HepG2 (cell line): ENCODE measurements around the gene RNF222. TPM values are rescaled to one million over a fixed set of nuclear protein-coding genes. Genes with fewer than 3 reads are reported as not detected.

Experiments
- ATAC-seq: fragments of 200-7000 bp; cut with Tn5 transposase; 3 replicates; pipeline ENCODE4 v1.9.1; 2020; ENCODE audit warnings: mild to moderate bottlenecking, moderate library complexity
- BruUV-seq: library from RNA; stranded (reverse); fragments of 400-500 nt; replicated peaks from 2 replicates; lab custom pipeline; 2021; lab: Mats Ljungman, UMichigan
- CTCF ChIA-PET: fragments of 300-600 bp; formaldehyde crosslinking; extraction: SDS; loops from one replicate; lab custom pipeline; 2021; ENCODE audit warnings: low total read pairs, inconsistent platforms, low intra/inter-chr PET ratio; lab: Yijun Ruan, JAX
- POLR2A ChIA-PET: fragments of 350-600 bp; sonication (Branson Sonifier 250); formaldehyde crosslinking; loops from one replicate; lab custom pipeline; 2020; ENCODE audit warnings: antibody characterized with exemption, inconsistent platforms; lab: Yijun Ruan, JAX
- DNase-seq: peaks from one replicate; pipeline ENCODE4 v3.0.0-alpha.2; 2015; ENCODE audit warnings: low spot score
- FAIRE-seq: peaks from 3 replicates; lab custom pipeline; 2011; peaks lifted over from hg19 to GRCh38; lab: Jason Lieb, UNC
- H2AFZ ChIP-seq: one replicate; pipeline ENCODE4 v1.6.1; 2011; ENCODE audit warnings: low read length, inconsistent platforms
- H3K27ac ChIP-seq: fragments of 300-600 bp; 3 replicates; pipeline ENCODE4 v1.8.0; 2011; ENCODE audit warnings: mixed run types, mild to moderate bottlenecking, mixed read lengths, low read length, inconsistent platforms; ENCODE audit not compliant: insufficient read depth; ENCODE audit errors: extremely low read length
- H3K27me3 ChIP-seq, 2 experiments: fragments of 200-600 bp in 1 of 2; 2 replicates in 1 of 2; 3 replicates in 1 of 2; pipeline versions ENCODE4 v1.6.0 to v1.8.0; 2011; ENCODE audit warnings: low read length in 2 of 2, mild to moderate bottlenecking in 2 of 2, moderate library complexity in 2 of 2, inconsistent platforms in 1 of 2; ENCODE audit not compliant: insufficient read depth in 2 of 2, control insufficient read depth in 1 of 2
- H3K36me3 ChIP-seq, 2 experiments: fragments of 200-600 bp in 1 of 2; replicated peaks in 1 of 2; 2 replicates in 1 of 2; 3 replicates in 1 of 2; pipeline versions ENCODE4 v1.5.1 to v1.8.0; 2011; ENCODE audit warnings: low read length in 2 of 2, inconsistent platforms in 1 of 2; ENCODE audit not compliant: insufficient read depth in 2 of 2, control insufficient read depth in 1 of 2
- H3K4me1 ChIP-seq: 2 replicates; pipeline ENCODE4 v1.5.1; 2012; ENCODE audit warnings: low read length, inconsistent platforms; ENCODE audit not compliant: insufficient read depth
- H3K4me2 ChIP-seq: 2 replicates; pipeline ENCODE4 v1.6.0; 2011; ENCODE audit warnings: low read depth, low read length, inconsistent platforms
- H3K4me3 ChIP-seq, 3 experiments: fragments of 200-600 bp in 1 of 3; sonication (generic), shearing (Covaris generic) in 1 of 3; replicated peaks in 1 of 3; 2 replicates each; pipeline ENCODE4 v1.5.1; 2011 to 2016; ENCODE audit warnings: low read length in 3 of 3, inconsistent platforms in 2 of 3, low read depth in 2 of 3, mild to moderate bottlenecking in 2 of 3, control low read depth in 1 of 3, mixed read lengths in 1 of 3; ENCODE audit not compliant: insufficient read depth in 1 of 3
- H3K79me2 ChIP-seq: one replicate; pipeline ENCODE4 v1.6.1; 2011; ENCODE audit warnings: low read length, inconsistent platforms; ENCODE audit not compliant: insufficient read depth
- H3K9ac ChIP-seq: 2 replicates; pipeline ENCODE4 v1.6.0; 2011; ENCODE audit warnings: mild to moderate bottlenecking, low read depth, low read length, inconsistent platforms; ENCODE audit not compliant: insufficient read depth
- H3K9me3 ChIP-seq: 2 replicates; pipeline ENCODE4 v1.5.1; 2012; ENCODE audit warnings: mild to moderate bottlenecking, low read length
- H4K20me1 ChIP-seq: 2 replicates; pipeline ENCODE4 v1.6.0; 2011; ENCODE audit warnings: inconsistent platforms, mild to moderate bottlenecking, low read length, moderate library complexity; ENCODE audit not compliant: insufficient read depth
- ARNTL ChIP-seq: sonication (generic); formaldehyde crosslinking; IDR thresholded peaks from 2 replicates; pipeline ENCODE4 v1.4.0; 2020; ENCODE audit warnings: mild to moderate bottlenecking, missing genetic modification reagents
- BCL3 ChIP-seq: sonication (generic); formaldehyde crosslinking; IDR thresholded peaks from 2 replicates; pipeline ENCODE4 v1.5.1; 2020; ENCODE audit warnings: mild to moderate bottlenecking, missing genetic modification reagents, moderate library complexity
- MXD1 ChIP-seq: sonication (generic); formaldehyde crosslinking; IDR thresholded peaks from 2 replicates; pipeline ENCODE4 v1.4.0; 2020; ENCODE audit warnings: mild to moderate bottlenecking, missing genetic modification reagents
- POGK ChIP-seq: sonication (generic); formaldehyde crosslinking; conservative IDR thresholded peaks from 2 replicates; pipeline ENCODE4 v1.8.0; 2022; ENCODE audit warnings: mild to moderate bottlenecking, moderate library complexity, missing genetic modification reagents
- U2AF1 ChIP-seq: fragments of 200-400 bp; formaldehyde crosslinking; optimal IDR thresholded peaks from 2 replicates; pipeline ENCODE3; 2017; ENCODE audit warnings: mild to moderate bottlenecking, low read depth, low read length
- ZNF121 ChIP-seq: sonication (generic); formaldehyde crosslinking; IDR thresholded peaks from 2 replicates; pipeline ENCODE4 v1.5.0; 2020; ENCODE audit warnings: mild to moderate bottlenecking, missing genetic modification reagents
- ZNF503 ChIP-seq: sonication (generic); formaldehyde crosslinking; IDR thresholded peaks from 2 replicates; pipeline ENCODE4 v1.4.0; 2020; ENCODE audit warnings: missing genetic modification reagents
- ZNF557 ChIP-seq: sonication (generic); formaldehyde crosslinking; IDR thresholded peaks from 2 replicates; pipeline ENCODE4 v1.4.0; 2020; ENCODE audit warnings: missing genetic modification reagents
- ZNF704 ChIP-seq: sonication (generic); formaldehyde crosslinking; IDR thresholded peaks from 2 replicates; pipeline ENCODE4 v1.8.1; 2023; ENCODE audit warnings: mild to moderate bottlenecking, inconsistent platforms, moderate library complexity, missing genetic modification reagents, borderline replicate concordance
- ZNF773 ChIP-seq: sonication (generic); formaldehyde crosslinking; IDR thresholded peaks from 2 replicates; pipeline ENCODE4 v1.4.0; 2020; ENCODE audit warnings: missing genetic modification reagents, borderline replicate concordance
- ZNF879 ChIP-seq: sonication (generic); formaldehyde crosslinking; IDR thresholded peaks from 2 replicates; pipeline ENCODE4 v1.8.1; 2023; ENCODE audit warnings: missing genetic modification reagents
- WGBS: methylation state at CpG from one replicate; pipeline ENCODE4 v1.1.6; 2017; ENCODE audit warnings: low lambda C conversion rate; 5-methylcytosine and 5-hydroxymethylcytosine counted together
- in situ Hi-C: cut with HindIII; loops from 2 replicates; pipeline ENCODE4 v1.10.0; 2017; ENCODE audit warnings: low pct_unique_long_range_greater_than_20kb; ENCODE audit not compliant: extremely low pct_ligation_motif_present
- intact Hi-C: fragments of 100-400 bp; cut with micrococcal nuclease; formaldehyde crosslinking; loops from one replicate; pipeline ENCODE4 v1.10.0; 2022; ENCODE audit not compliant: unreplicated experiment
- polyA plus RNA-seq, 8 experiments: library from polyadenylated mRNA; depleted of rRNA in 3 of 8; stranded (reverse) in 7 of 8; unstranded in 1 of 8; fragments of >200 nt; fragmentation: Illumina TruSeq in 4 of 8; extraction: Trizol in 4 of 8; gene quantifications; 2 replicates each; pipeline versions ENCODE4 v1.2.1 to v1.2.3, GENCODE V29; 2011 to 2016; ENCODE audit warnings: low read depth in 4 of 8, missing spikeins in 1 of 8, mixed read lengths in 1 of 8; ENCODE audit not compliant: insufficient read depth in 1 of 8
- total RNA-seq, 5 experiments: library from RNA; depleted of rRNA; stranded (reverse); fragments of >200 nt; fragmentation: Illumina TruSeq; extraction: Trizol; gene quantifications; 2 replicates each; pipeline ENCODE4 v1.2.3, GENCODE V29; 2016; ENCODE audit warnings: low read depth in 1 of 5

The RNF222 gene
- total and polyA plus RNA-seq, 2 of the 13 experiments (the other 11 are each of a cell fraction or from before 2014, with no cell fraction given) = not detected

- no peak overlapping the region for H2AFZ ChIP-seq
- H3K4me1 ChIP-seq = no peaks in the 10 kb centered on the region
- 73% methylated on average over 3 of the region's 3 CpGs for WGBS
- no peaks in the 10 kb centered on the region for H3K27me3 ChIP-seq
- no peak for DNase-seq
- intact Hi-C loops = no loop called here
- ATAC-seq = no peak
- H3K4me2 ChIP-seq = no peak overlapping the region
- no peak overlapping the region for H3K27ac ChIP-seq
- no peak for FAIRE-seq
- H3K79me2 ChIP-seq = no peaks in the 10 kb centered on the region
- in situ Hi-C loops = no loop called here
- BruUV-seq = no TSS peak
- no peaks in the 10 kb centered on the region for H4K20me1 ChIP-seq
- TF ChIP-seq ZNF503 (no peak), ZNF704 (no peak)
- TF ChIP-seq, all 625 proteins: peak for 0
- H3K36me3 ChIP-seq = peaks cover 2 to 9% of the 10 kb centered on the region in 2 experiments; a peak in 3 of 5 replicates
- CTCF ChIA-PET = no interaction called here
- POLR2A ChIA-PET = no interaction called here
- H3K4me3 ChIP-seq = no peak overlapping the region
- H3K9me3 ChIP-seq = no peaks in the 10 kb centered on the region
- no peak overlapping the region for H3K9ac ChIP-seq
These were observed 29.4 kb downstream of the RNF222 start for GRCh38 chr17:8368193-8368592.

- DNase-seq = no peak
- in situ Hi-C loops = no loop called here
- CTCF ChIA-PET = no interaction called here
- Histone ChIP-seq H3K9me3 (no peaks in the 10 kb centered on the region), H3K4me2 (no peak overlapping the region), H4K20me1 (no peaks in the 10 kb centered on the region), H3K4me3 (no peak overlapping the region), H3K4me1 (0 out of 2 replicates have a peak, but pooled peaks cover 1% of the 10 kb centered on the region), H3K9ac (no peak overlapping the region), H3K79me2 (no peaks in the 10 kb centered on the region), H2AFZ (no peak overlapping the region), H3K27ac (no peak overlapping the region), H3K36me3 (peaks cover 2 to 9% of the 10 kb centered on the region in 2 experiments; a peak in 3 of 5 replicates), H3K27me3 (no peaks in the 10 kb centered on the region)
- 93% methylated on average over 2 of the region's 2 CpGs for WGBS
- POLR2A ChIA-PET = no interaction called here
- no TSS peak for BruUV-seq
- no peak for FAIRE-seq
- ATAC-seq = no peak
- intact Hi-C loops = no loop called here
- no peak for TF ChIP-seq MXD1 (CRISPR knock-in tag)
- TF ChIP-seq ZNF121 (CRISPR knock-in tag) = no peak
- no peak for TF ChIP-seq ZNF879
- TF ChIP-seq POGK (CRISPR knock-in tag) = no peak
- TF ChIP-seq BCL3 (CRISPR knock-in tag) = no peak
- no peak for TF ChIP-seq ZNF557 (CRISPR knock-in tag)
- TF ChIP-seq ARNTL = no peak
- TF ChIP-seq U2AF1 = no peak
- no peak for TF ChIP-seq ZNF773 (CRISPR knock-in tag)
These were observed 31.4 kb downstream of the RNF222 start for GRCh38 chr17:8366231-8366630.
